Liver (tissue), 9 donors: ENCODE measurements around the gene ZFAND2A. TPM values are rescaled to one million over a fixed set of nuclear protein-coding genes. Genes with fewer than 3 reads are reported as not detected.

Source experiments
- DNase-seq: peaks from one replicate; pipeline ENCODE4 v3.0.0-alpha.2; 2017; ENCODE audit warnings: low spot score
- H3K27ac ChIP-seq, 2 donors: one replicate each; pipeline ENCODE4 v1.7.0; 2013; ENCODE audit warnings: inconsistent platforms in 2 of 2, low read length in 2 of 2, control low read depth in 1 of 2, low read depth in 1 of 2, mild to moderate bottlenecking in 1 of 2
- H3K27me3 ChIP-seq, 4 donors: one replicate each; pipeline versions ENCODE4 v1.6.1 to v1.7.0; 2013; ENCODE audit warnings: low read length in 3 of 4, inconsistent platforms in 1 of 4, mild to moderate bottlenecking in 1 of 4, moderate library complexity in 1 of 4; ENCODE audit not compliant: control insufficient read depth in 4 of 4, insufficient read depth in 4 of 4
- H3K36me3 ChIP-seq, 4 donors: one replicate each; pipeline versions ENCODE4 v1.6.1 to v1.7.0; 2013; ENCODE audit warnings: low read length in 3 of 4, mild to moderate bottlenecking in 3 of 4, low read depth in 1 of 4, moderate library complexity in 1 of 4; ENCODE audit not compliant: control insufficient read depth in 4 of 4, insufficient read depth in 3 of 4
- H3K4me1 ChIP-seq, 4 donors: one replicate each; pipeline versions ENCODE4 v1.6.1 to v1.7.0; 2013; ENCODE audit warnings: low read length in 3 of 4, mild to moderate bottlenecking in 3 of 4, moderate library complexity in 1 of 4; ENCODE audit not compliant: control insufficient read depth in 4 of 4, insufficient read depth in 4 of 4
- H3K4me3 ChIP-seq, 3 donors: one replicate each; pipeline versions ENCODE4 v1.6.1 to v1.7.0; 2013; ENCODE audit warnings: low read length in 3 of 3, control low read depth in 1 of 3, low read depth in 1 of 3, mild to moderate bottlenecking in 1 of 3
- H3K9ac ChIP-seq, 2 donors: one replicate each; pipeline ENCODE4 v1.7.0; 2013; ENCODE audit warnings: low read length in 2 of 2, mild to moderate bottlenecking in 2 of 2, moderate library complexity in 2 of 2, control low read depth in 1 of 2, low read depth in 1 of 2
- H3K9me3 ChIP-seq, 4 donors: one replicate each; pipeline versions ENCODE4 v1.6.1 to v1.7.0; 2013; ENCODE audit warnings: low read length in 3 of 4; ENCODE audit not compliant: control insufficient read depth in 4 of 4
- FOXA1 ChIP-seq: IDR thresholded peaks from 2 replicates; pipeline ENCODE4 v1.6.1; 2016; ENCODE audit warnings: antibody characterized with exemption
- HNF4A ChIP-seq, 2 donors: conservative IDR thresholded peaks; 2 replicates each; pipeline ENCODE4 v1.6.1; 2016; ENCODE audit warnings: antibody characterized with exemption in 2 of 2, mild to moderate bottlenecking in 2 of 2
- HNF4G ChIP-seq: IDR thresholded peaks from 2 replicates; pipeline ENCODE4 v1.6.1; 2016; ENCODE audit warnings: antibody characterized with exemption
- JUND ChIP-seq, 2 donors: IDR thresholded peaks; 2 replicates each; pipeline ENCODE4 v1.6.1; 2016; ENCODE audit warnings: antibody characterized with exemption in 2 of 2
- NR2F2 ChIP-seq: IDR thresholded peaks from 2 replicates; pipeline ENCODE4 v1.6.1; 2016; ENCODE audit warnings: antibody characterized with exemption
- SP1 ChIP-seq: IDR thresholded peaks from 2 replicates; pipeline ENCODE4 v1.6.1; 2018; ENCODE audit warnings: antibody characterized with exemption, mild to moderate bottlenecking
- TAF1 ChIP-seq: conservative IDR thresholded peaks from 2 replicates; pipeline ENCODE4 v1.6.1; 2016; ENCODE audit warnings: antibody characterized with exemption, mild to moderate bottlenecking
- YY1 ChIP-seq: IDR thresholded peaks from 2 replicates; pipeline ENCODE4 v1.6.1; 2016; ENCODE audit warnings: antibody characterized with exemption, mild to moderate bottlenecking
- WGBS: extraction: QIAGEN DNeasy Blood & Tissue Kit; methylation state at CpG from one replicate; pipeline ENCODE4 v1.1.7; 2013; 5-methylcytosine and 5-hydroxymethylcytosine counted together
- polyA plus RNA-seq, 2 donors: library from polyadenylated mRNA; stranded (reverse) in 1 of 2; unstranded in 1 of 2; fragments of 200-250 nt in 1 of 2; fragments of >200 nt in 1 of 2; fragmentation: Nextera tagmentation in 1 of 2; extraction: Ambion mirVana in 1 of 2; gene quantifications; one replicate each; pipeline versions ENCODE4 v1.2.1 to v1.2.3, GENCODE V29; 2013 to 2015
- total RNA-seq, 2 donors: library from RNA; depleted of rRNA; stranded (reverse); fragments of >200 nt; gene quantifications; one replicate each; pipeline ENCODE4 v1.2.3, GENCODE V29; 2014
- TF ChIP-seq, protein P1 (sequence below): IDR thresholded peaks from 2 replicates; pipeline ENCODE4 v1.6.1; 2016; ENCODE audit warnings: antibody characterized with exemption, mild to moderate bottlenecking
- TF ChIP-seq, protein P2 (sequence below): fragments of 150-350 bp; IDR thresholded peaks from 2 replicates; pipeline ENCODE4 v1.5.1; 2017; ENCODE audit warnings: improper control_type of control experiment, low read depth, low read length; ENCODE audit not compliant: missing input control
- TF ChIP-seq, protein P3 (sequence below): IDR thresholded peaks from 2 replicates; pipeline ENCODE4 v1.6.1; 2016; ENCODE audit warnings: antibody characterized with exemption
- donor health status: healthy.
- donor health status: healthy.
- donor health status: healthy.
- donor health status: healthy.
- donor health status: healthy.

The ZFAND2A gene
- total and polyA plus RNA-seq, 4 donors: 12.5 to 53.3 (median 33.5) TPM

DNA sequence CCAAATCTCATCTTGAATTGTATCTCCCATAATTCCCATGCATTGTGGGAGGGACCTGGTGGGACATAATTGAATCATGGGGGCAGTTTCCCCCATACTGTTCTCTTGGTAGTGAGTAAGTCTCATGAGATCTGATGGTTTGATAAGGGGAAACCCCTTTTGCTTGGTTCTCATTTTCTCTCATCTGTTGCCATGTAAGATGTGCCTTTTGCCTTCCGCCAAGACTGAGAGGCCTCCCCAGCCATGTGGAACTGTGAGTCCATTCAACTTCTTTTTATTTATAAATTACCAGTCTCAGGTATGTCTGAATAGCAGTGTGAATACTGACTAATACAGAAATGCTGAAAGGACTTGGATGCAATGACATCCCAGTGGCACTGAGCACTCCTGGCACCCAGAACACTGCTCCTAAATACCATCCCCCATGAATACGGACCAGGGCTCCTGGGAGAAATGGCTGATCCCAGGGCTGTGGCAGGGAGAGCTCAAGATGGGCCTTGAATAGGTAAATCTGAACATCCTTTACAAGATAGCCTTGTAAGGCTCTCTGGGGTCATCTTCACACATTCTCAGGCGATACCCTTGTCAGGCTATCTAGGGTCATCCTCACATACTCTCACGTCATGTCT, 19.4 kb downstream of the ZFAND2A start:
- Histone ChIP-seq H3K27ac (no peak overlapping the region), H3K4me1 (peaks cover 10 to 30% (median 24%) of the 10 kb centered on the region in 4 donors), H3K36me3 (no peaks in the 10 kb centered on the region), H3K4me3 (no peak overlapping the region), H3K9ac (no peak overlapping the region), H3K9me3 (no peaks in the 10 kb centered on the region), H3K27me3 (no peaks in the 10 kb centered on the region)
- WGBS: 86% methylated on average over 4 of the region's 4 CpGs
- no peak for DNase-seq
- TF ChIP-seq, protein P1, sequence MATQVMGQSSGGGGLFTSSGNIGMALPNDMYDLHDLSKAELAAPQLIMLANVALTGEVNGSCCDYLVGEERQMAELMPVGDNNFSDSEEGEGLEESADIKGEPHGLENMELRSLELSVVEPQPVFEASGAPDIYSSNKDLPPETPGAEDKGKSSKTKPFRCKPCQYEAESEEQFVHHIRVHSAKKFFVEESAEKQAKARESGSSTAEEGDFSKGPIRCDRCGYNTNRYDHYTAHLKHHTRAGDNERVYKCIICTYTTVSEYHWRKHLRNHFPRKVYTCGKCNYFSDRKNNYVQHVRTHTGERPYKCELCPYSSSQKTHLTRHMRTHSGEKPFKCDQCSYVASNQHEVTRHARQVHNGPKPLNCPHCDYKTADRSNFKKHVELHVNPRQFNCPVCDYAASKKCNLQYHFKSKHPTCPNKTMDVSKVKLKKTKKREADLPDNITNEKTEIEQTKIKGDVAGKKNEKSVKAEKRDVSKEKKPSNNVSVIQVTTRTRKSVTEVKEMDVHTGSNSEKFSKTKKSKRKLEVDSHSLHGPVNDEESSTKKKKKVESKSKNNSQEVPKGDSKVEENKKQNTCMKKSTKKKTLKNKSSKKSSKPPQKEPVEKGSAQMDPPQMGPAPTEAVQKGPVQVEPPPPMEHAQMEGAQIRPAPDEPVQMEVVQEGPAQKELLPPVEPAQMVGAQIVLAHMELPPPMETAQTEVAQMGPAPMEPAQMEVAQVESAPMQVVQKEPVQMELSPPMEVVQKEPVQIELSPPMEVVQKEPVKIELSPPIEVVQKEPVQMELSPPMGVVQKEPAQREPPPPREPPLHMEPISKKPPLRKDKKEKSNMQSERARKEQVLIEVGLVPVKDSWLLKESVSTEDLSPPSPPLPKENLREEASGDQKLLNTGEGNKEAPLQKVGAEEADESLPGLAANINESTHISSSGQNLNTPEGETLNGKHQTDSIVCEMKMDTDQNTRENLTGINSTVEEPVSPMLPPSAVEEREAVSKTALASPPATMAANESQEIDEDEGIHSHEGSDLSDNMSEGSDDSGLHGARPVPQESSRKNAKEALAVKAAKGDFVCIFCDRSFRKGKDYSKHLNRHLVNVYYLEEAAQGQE: no peak
- no peak for TF ChIP-seq FOXA1
- no peak for TF ChIP-seq SP1
- TF ChIP-seq TAF1: no peak

DNA sequence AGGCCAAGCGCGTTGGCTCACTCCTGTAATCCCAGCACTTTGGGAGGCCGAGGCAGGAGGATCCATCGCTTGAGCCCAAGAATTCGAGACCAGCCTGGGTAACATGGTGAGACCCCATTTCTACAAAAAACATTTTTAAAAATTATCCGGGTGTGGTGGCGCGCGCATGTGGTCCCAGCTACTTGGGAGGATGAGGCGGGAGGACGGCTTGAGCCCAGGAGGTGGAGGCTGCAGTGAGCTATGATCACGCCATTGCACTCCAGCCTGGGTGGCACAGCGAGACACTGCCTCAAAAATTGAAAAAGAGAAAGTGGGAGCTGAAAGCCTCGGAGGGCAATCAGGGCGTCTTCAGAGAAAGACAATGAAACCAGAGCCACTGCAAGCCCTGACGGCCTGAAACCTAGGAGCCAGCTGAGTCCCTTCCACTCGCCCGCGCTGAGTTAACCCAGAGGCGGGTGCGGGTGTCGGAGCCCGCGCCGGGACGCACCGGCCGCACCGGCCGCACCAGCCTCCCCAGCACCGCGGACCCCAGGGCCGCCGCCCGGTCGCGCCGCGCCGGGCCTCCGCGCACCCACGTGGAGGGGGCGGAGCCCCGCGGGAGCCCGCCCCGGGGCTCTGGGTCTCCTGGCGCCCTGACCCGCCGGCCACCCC, 22.4 kb downstream of the ZFAND2A start:
- WGBS: 8% methylated on average over 51 of the region's 51 CpGs

DNA sequence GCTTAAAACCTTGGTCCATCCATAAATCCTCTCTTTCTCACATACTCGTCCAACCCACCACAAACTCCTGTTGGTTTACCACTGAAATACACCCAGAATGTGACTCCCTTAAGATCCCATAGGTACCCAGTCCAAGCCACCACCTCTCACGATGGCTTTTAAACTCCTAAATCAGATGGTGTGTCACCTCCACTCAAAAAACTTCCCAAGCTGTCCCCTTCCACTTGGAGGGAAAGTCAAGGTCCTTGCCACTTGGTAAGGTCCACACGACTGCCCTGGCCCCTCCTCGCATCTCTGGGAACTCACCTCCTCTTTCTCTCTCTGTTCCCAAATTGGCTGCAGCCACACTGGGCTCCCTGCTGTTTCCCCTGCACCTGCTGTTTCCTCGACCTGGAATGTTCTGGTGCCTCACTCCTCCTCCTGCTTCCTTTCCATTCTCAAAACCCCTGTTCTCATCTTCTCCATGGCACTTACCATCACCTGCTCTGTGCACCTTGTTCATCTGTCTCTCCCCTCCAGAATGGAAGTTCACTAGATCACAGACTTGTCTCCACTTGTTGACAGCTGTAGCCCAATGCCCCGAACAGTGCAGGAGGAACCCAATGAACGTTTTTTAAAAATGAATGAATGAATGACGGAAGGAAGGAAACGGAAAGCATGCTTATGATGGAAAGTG, 23.0 kb downstream of the ZFAND2A start:
- Histone ChIP-seq H3K9me3 (no peaks in the 10 kb centered on the region), H3K4me3 (peak overlapping the region; percentile 70 to 97 (median 71)), H3K4me1 (peaks cover 3 to 18% (median 14%) of the 10 kb centered on the region in 4 donors), H3K9ac (no peak overlapping the region), H3K27me3 (no peaks in the 10 kb centered on the region), H3K36me3 (no peaks in the 10 kb centered on the region), H3K27ac (no peak overlapping the region)
- no peak for DNase-seq
- 26% methylated on average over 9 of the region's 9 CpGs for WGBS
- TF ChIP-seq YY1: no peak
- TF ChIP-seq HNF4A (conservative IDR thresholded peaks at IDR 0.05): no peak
- TF ChIP-seq NR2F2: no peak
- TF ChIP-seq, protein P2, sequence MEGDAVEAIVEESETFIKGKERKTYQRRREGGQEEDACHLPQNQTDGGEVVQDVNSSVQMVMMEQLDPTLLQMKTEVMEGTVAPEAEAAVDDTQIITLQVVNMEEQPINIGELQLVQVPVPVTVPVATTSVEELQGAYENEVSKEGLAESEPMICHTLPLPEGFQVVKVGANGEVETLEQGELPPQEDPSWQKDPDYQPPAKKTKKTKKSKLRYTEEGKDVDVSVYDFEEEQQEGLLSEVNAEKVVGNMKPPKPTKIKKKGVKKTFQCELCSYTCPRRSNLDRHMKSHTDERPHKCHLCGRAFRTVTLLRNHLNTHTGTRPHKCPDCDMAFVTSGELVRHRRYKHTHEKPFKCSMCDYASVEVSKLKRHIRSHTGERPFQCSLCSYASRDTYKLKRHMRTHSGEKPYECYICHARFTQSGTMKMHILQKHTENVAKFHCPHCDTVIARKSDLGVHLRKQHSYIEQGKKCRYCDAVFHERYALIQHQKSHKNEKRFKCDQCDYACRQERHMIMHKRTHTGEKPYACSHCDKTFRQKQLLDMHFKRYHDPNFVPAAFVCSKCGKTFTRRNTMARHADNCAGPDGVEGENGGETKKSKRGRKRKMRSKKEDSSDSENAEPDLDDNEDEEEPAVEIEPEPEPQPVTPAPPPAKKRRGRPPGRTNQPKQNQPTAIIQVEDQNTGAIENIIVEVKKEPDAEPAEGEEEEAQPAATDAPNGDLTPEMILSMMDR: no peak
- no peak for TF ChIP-seq HNF4G
- TF ChIP-seq, protein P3, sequence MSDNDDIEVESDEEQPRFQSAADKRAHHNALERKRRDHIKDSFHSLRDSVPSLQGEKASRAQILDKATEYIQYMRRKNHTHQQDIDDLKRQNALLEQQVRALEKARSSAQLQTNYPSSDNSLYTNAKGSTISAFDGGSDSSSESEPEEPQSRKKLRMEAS: no peak
- no peak for TF ChIP-seq JUND (IDR thresholded peaks at IDR 0.05)
- no peak for TF ChIP-seq SP1
- no peak for TF ChIP-seq TAF1

More for the DNA sequence above, 22.4 kb downstream of the ZFAND2A start:
- peak overlapping the region in 1 of 2 donors; percentile 37 for H3K9ac ChIP-seq
- no peaks in the 10 kb centered on the region for H3K9me3 ChIP-seq
- H3K4me1 ChIP-seq: peaks cover 3 to 18% (median 14%) of the 10 kb centered on the region in 4 donors
- no peak for TF ChIP-seq SP1
- TF ChIP-seq HNF4A (conservative IDR thresholded peaks at IDR 0.05): no peak
- no peak for TF ChIP-seq YY1
- TF ChIP-seq, protein P3: no peak
- TF ChIP-seq TAF1: no peak
- no peaks in the 10 kb centered on the region for H3K27me3 ChIP-seq
- H3K4me3 ChIP-seq: peak overlapping the region; percentile 70 to 97 (median 71)
- H3K36me3 ChIP-seq: no peaks in the 10 kb centered on the region
- peak overlapping the region in 1 of 2 donors; percentile 71 for H3K27ac ChIP-seq
- no peak for DNase-seq
